Uterus (tissue), 4 donors: ENCODE results near the gene PPP1R26. TPM values are rescaled to one million over a fixed set of nuclear protein-coding genes. Genes with fewer than 3 reads are reported as not detected.

Experiments
- DNase-seq, 2 donors: peaks; one replicate each; pipeline ENCODE4 v3.0.0-alpha.2; 2019 to 2020
- H3K27ac ChIP-seq, 2 donors: fragments of 200-600 bp; sonication (generic); 1 replicate in 1 of 2; 2 replicates in 1 of 2; pipeline ENCODE4 v1.5.1; 2016 to 2018
- H3K27me3 ChIP-seq, 2 donors: fragments of 200-600 bp; sonication (generic); one replicate each; pipeline ENCODE4 v1.5.1; 2018 to 2019; ENCODE audit warnings: control low read depth in 1 of 2
- H3K36me3 ChIP-seq, 2 donors: fragments of 200-600 bp; sonication (generic); one replicate each; pipeline ENCODE4 v1.5.1; 2019; ENCODE audit warnings: control low read depth in 1 of 2
- H3K4me1 ChIP-seq, 2 donors: fragments of 200-600 bp; sonication (generic); one replicate each; pipeline ENCODE4 v1.5.1; 2018 to 2019; ENCODE audit warnings: control low read depth in 1 of 2
- H3K4me3 ChIP-seq, 2 donors: fragments of 200-600 bp; sonication (generic); 1 replicate in 1 of 2; 2 replicates in 1 of 2; pipeline ENCODE4 v1.5.1; 2018 to 2019; ENCODE audit warnings: mild to moderate bottlenecking in 1 of 2
- H3K9me3 ChIP-seq, 2 donors: fragments of 200-600 bp; sonication (generic); one replicate each; pipeline ENCODE4 v1.5.1; 2019; ENCODE audit warnings: control low read depth in 1 of 2
- POLR2A ChIP-seq, 2 donors: fragments of 450-650 bp; IDR thresholded peaks; one replicate each; pipeline ENCODE4 v1.6.1; 2016; ENCODE audit warnings: antibody characterized with exemption in 2 of 2, mild to moderate bottlenecking in 1 of 2, moderate library complexity in 1 of 2
- intact Hi-C: fragments of 100-400 bp; cut with DNase I; formaldehyde crosslinking; loops from one replicate; pipeline ENCODE4 v1.15.1; 2023; ENCODE audit warnings: low total_unique reads
- total RNA-seq, 4 donors: library from RNA; depleted of rRNA in 3 of 4; stranded (reverse); fragments of >200 nt in 3 of 4; gene quantifications; one replicate each; pipeline versions ENCODE4 v1.1.0 to v1.2.4, GENCODE V29; 2014 to 2023
- TF ChIP-seq, protein P1 (sequence below), 4 experiments: fragments of 200-600 bp in 2 of 4; fragments of 450-650 bp in 2 of 4; sonication (generic) in 2 of 4; IDR thresholded peaks; one replicate each; pipeline ENCODE4 v1.5.1; 2016 to 2019; ENCODE audit warnings: antibody characterized with exemption in 4 of 4, mild to moderate bottlenecking in 2 of 4, moderate library complexity in 1 of 4
- donor health status: DM: yes; HTN: yes; CAD: no.

PPP1R26 gene
- total RNA-seq, 4 donors from 2014 or later, result 3.6 to 16.4 (median 10.6) TPM

DNA sequence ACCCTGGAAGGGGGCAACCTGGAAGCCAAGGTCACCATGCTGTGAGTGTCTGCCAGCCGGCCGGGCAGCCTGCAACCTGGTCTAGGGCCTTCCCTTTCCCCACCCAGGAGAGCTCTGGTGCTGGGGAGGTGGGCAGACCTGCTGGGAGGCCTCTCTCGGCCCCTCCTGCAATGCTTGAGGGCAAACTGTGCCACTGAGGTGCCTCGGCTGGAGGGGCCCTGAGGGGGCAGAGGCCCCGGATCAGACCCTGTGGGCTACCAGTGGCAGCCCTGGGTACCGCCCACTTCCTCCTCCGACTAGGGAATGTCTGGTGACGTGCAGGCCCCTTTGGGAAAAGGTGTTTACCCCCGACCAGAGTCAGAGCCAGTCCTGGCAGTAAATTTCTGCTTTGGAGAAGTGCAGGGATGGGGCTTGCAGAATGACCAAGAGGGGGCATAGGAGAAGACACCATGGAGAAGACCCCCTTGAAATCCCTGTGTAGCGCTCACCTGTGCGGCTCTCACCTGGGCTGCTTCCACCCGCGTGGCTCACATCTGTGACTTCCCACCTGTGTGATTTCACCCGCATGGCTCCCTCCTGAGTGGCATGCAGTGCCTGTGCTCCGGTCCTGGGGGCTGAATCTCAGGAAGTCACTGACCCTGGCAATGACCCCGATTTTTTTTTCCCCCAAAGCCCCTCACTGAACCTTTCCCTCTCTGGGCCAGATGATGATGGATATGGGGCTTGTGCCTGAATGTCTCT lies 42.7 kb downstream of the PPP1R26 start:
- H3K4me1 ChIP-seq, result no peaks in the 10 kb centered on the region
- H3K27ac ChIP-seq, result no peak overlapping the region
- no peak for TF ChIP-seq POLR2A (IDR thresholded peaks at IDR 0.05)
- TF ChIP-seq, protein P1, sequence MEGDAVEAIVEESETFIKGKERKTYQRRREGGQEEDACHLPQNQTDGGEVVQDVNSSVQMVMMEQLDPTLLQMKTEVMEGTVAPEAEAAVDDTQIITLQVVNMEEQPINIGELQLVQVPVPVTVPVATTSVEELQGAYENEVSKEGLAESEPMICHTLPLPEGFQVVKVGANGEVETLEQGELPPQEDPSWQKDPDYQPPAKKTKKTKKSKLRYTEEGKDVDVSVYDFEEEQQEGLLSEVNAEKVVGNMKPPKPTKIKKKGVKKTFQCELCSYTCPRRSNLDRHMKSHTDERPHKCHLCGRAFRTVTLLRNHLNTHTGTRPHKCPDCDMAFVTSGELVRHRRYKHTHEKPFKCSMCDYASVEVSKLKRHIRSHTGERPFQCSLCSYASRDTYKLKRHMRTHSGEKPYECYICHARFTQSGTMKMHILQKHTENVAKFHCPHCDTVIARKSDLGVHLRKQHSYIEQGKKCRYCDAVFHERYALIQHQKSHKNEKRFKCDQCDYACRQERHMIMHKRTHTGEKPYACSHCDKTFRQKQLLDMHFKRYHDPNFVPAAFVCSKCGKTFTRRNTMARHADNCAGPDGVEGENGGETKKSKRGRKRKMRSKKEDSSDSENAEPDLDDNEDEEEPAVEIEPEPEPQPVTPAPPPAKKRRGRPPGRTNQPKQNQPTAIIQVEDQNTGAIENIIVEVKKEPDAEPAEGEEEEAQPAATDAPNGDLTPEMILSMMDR (IDR thresholded peaks at IDR 0.05), result no peak
- DNase-seq, result no peak
- no peaks in the 10 kb centered on the region for H3K9me3 ChIP-seq
- no peak overlapping the region for H3K4me3 ChIP-seq
- H3K27me3 ChIP-seq, result no peaks in the 10 kb centered on the region
- no peaks in the 10 kb centered on the region for H3K36me3 ChIP-seq
- intact Hi-C loops, result no loop called here

DNA sequence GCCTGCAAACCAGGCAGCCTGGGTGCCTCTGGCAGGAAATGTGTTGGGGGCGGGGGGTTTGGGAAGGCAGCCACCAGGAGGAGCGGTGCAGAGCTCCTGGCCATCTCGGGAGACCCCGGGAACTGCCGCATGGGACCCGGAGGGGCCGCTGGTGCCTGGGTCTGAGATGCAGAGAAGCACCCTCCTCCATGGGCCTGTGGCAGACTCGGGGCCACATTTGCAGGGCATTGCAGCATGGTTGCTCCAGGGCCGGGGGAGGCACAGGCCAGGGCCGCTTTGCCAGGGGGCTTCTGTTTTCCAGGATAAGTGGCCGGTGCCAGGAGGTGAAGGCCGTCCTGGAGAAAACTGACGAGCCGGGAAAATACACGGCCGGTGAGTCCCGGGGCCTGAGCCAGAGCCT lies 43.3 kb downstream of the PPP1R26 start:
- no peaks in the 10 kb centered on the region for H3K36me3 ChIP-seq
- H3K4me3 ChIP-seq, result no peak overlapping the region
- H3K4me1 ChIP-seq, result no peaks in the 10 kb centered on the region
- H3K9me3 ChIP-seq, result no peaks in the 10 kb centered on the region
- no peak overlapping the region for H3K27ac ChIP-seq
- intact Hi-C loops, result no loop called here
- H3K27me3 ChIP-seq, result no peaks in the 10 kb centered on the region
- no peak for DNase-seq
- TF ChIP-seq POLR2A (IDR thresholded peaks at IDR 0.05), result no peak
- TF ChIP-seq, protein P1 (IDR thresholded peaks at IDR 0.05), result no peak

DNA sequence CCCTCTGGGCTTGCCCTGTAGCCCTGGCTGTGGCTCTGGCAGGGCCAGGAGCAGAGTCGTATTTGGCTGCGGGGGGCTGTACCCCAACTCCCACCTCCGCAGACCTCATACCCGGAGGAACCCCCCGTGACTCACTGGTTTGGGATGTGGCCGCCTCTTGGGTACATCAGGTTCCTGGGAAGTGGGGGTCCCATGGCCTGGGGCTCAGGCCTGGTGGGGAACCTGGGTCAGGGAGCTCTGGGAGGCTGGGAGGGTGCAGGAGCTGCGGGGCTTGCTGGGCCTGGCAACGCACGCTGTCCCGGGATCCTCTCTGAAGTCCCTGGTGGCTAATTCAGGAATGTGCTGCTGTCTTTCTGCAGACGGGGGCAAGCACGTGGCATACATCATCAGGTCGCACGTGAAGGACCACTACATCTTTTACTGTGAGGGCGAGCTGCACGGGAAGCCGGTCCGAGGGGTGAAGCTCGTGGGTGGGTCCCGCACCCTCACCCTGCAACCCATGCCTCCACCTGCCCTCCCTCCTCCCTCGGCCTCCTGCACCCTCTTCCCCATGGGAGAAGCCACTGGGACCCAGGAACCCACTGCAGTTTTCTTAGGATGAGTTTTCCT lies 44.0 kb downstream of the PPP1R26 start:
- no peaks in the 10 kb centered on the region for H3K9me3 ChIP-seq
- H3K36me3 ChIP-seq, result no peaks in the 10 kb centered on the region
- H3K4me1 ChIP-seq, result no peaks in the 10 kb centered on the region
- intact Hi-C loops, result no loop called here
- H3K4me3 ChIP-seq, result no peak overlapping the region
- H3K27me3 ChIP-seq, result no peaks in the 10 kb centered on the region
- no peak for DNase-seq
- H3K27ac ChIP-seq, result no peak overlapping the region
- TF ChIP-seq, protein P1 (IDR thresholded peaks at IDR 0.05), result no peak
- no peak for TF ChIP-seq POLR2A (IDR thresholded peaks at IDR 0.05)

DNA sequence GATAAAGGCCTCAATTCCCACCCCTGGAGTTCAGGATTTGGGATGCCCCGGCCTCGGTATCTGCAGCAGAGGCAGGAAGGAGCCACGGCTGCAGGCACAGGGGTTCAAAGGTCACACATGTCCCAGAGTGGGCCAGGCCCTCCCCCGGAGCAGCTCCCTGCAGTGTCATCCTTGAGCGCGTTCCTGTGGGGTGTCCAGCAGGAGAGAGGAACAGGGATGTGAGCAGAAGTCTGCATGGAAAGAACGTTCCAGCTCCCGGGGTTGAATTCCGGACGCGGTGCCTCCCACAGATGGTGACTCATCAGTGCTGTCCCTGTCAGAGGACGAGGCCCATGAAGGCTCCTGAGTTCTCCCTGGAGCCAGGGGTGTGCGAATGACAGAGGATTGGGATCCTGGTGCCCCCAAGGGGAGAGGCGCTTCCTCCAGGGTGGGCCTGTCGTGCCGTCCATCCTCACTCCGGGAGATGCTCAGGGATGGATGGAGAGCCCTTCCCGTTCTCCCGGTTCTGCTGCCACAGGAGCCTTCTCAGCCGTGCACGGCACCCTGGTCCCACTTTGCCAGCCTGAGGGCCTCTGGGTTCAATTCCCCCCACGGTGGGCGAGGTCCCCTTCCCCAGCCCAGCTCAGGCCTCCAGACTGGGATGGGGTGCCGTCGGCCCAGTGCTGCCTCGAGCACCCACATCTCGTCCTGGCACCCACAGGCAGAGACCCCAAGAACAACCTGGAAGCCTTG lies 44.7 kb downstream of the PPP1R26 start:
- Histone ChIP-seq H3K4me3 (no peak overlapping the region), H3K36me3 (no peaks in the 10 kb centered on the region), H3K4me1 (no peaks in the 10 kb centered on the region), H3K27me3 (no peaks in the 10 kb centered on the region), H3K27ac (no peak overlapping the region), H3K9me3 (no peaks in the 10 kb centered on the region)
- TF ChIP-seq POLR2A (IDR thresholded peaks at IDR 0.05), result no peak
- TF ChIP-seq, protein P1 (IDR thresholded peaks at IDR 0.05), result no peak
- no peak for DNase-seq
- intact Hi-C loops, result no loop called here
